GM18511 (cell line): ENCODE data around the gene BRD4.

ENCODE experiments used
- ATAC-seq: cut with Tn5 transposase; IDR thresholded peaks from one replicate; pipeline ENCODE4 v1.9.1; 2021; ENCODE audit warnings: mild to moderate bottlenecking, moderate library complexity; ENCODE audit not compliant: unreplicated experiment

Gene BRD4

DNA sequence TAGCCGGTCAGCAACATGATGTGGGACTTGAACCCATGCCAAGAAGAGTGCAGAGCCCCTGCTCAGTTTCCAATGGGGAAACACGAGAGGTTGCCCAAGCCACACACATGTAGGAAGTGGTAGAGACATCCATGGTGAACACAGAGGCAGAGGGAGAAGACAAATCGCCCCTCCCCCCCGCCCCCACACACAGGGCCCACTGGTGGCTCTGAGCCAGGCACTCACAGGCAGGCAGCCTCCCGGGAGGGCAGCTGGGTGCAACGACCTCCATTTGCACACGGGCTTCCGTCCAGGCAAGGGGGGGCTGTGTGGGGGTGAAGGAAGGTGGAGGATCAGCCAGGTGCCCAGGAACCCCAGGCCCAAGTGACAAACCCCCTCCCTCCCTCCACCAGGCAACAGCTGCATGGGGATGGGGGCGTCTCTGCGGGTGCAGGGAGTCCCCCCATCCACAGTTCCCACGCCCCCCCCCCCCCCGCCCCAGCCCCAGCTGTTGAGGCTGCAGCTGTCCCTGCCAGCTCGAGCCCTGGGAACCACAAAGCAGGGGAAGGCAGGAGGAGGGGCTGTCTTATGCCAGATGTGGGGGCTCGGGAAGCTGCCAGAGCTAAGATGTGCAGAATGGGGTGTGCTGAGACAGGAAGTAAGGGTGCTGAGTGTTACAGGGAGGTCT lies 134.9 kb downstream of the BRD4 start:
- no peak for ATAC-seq

DNA sequence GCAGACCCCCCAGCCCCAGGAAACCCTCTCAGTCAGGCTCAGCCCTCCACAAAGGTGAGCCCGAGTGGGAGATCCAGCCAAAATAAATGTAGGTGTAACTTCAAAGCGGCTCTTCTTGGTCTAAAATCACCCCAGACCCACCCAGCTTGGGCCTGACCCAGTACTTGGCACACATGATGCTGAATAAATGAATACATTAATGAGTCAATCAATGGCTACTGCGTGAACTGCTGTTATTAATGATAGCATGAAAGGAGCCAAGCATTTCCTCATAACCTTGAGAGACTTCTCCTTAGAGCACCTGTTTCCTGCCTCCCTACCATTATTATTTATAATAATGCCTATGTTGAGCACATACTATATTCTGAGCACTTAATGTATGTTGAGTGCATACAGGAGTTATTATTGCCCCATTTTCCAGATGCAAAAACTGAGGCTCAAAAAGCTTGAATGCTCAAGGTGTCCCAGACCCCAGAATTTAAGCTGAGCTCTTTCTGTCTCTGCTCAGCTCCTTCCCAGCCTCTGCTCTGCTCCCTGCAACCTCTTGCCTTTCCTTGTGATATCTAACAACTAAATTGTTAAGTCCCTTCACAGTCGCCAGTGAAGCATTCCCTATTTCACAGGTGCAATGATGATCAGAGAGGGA lies 135.9 kb downstream of the BRD4 start:
- ATAC-seq, result no peak

DNA sequence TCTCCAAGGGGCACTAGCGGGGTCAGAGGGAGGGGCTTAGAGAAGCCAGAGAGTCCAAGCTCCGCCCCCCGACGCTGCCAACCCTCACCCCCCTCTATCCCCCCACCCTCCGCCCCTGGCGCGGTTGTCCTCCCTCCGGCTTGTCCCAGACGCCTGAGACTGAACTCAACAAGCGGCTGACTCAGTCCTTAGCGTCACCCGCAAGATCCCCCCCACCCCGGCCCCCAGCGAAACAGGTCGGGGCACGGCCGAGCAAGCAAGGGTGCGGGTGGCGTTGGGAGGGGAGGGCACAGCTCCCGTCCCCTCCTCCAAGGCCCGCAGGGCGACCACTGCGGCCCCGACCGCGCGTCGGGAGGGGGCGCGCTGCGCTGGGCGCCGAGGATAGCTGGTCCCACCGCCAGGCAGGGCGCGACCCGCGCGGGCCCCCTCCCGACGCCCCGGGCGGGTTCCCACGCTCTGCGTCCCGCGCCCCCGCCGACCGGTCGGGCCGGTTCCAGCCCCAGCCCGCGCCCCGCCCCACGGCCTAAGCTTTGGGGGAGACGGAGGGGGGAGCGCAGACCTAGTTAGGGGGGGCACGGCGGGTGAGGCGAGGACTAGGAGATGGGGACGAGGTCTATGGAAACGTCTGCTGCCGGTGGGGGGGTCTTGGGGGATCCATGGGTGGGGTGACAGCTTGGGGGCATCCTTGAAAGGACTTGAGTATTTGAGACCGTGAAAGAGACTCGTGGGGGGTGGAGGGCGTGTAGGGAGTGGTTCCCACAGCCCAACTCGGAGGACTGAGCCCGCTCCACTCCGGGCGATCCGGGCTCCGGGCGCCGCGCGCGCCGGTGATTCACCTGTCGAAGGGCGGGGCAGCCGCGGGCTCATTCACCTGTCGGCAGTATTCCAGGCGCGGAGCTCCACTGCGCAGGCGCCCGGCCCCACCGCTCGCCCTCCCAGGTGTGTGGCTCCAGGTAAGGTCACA lies 136.7 kb downstream of the BRD4 start:
- ATAC-seq, result no peak

- ATAC-seq, result no peak
Observed at GRCh38 chr19:15194938-15195337, 137.4 kb downstream of the BRD4 start.

- no peak for ATAC-seq
Observed at GRCh38 chr19:15191982-15192381, 140.4 kb downstream of the BRD4 start.

DNA sequence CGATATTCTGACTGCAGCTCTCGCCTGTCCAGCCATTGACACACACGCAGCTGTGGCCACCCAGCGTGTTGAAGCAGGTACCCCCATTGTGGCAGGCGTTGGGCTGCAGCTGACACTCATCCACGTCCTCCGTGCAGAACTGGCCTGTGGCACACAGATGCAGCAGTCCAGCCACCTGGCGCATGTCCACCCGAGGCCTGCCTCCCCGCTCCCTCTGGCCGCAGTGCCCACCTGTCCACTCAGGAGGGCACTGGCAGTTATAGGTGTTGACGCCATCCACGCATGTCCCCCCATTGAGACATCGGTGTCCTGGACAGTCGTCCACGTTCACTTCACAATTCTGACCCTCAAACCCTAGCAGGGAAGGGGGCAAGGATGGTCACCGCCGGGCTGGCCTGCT lies 140.8 kb downstream of the BRD4 start:
- ATAC-seq, result no peak

- no peak for ATAC-seq
Observed at GRCh38 chr19:15188851-15189250, 143.5 kb downstream of the BRD4 start.

- ATAC-seq, result no peak
Observed at GRCh38 chr19:15187026-15188007, 145.0 kb downstream of the BRD4 start.
